Islet precursor cell (in vitro differentiated cells): Measurements from ENCODE around the gene PUSL1.

Experiments
- DNase-seq: peaks from one replicate; pipeline ENCODE4 v3.0.0-alpha.2; 2018

PUSL1 gene, protein sequence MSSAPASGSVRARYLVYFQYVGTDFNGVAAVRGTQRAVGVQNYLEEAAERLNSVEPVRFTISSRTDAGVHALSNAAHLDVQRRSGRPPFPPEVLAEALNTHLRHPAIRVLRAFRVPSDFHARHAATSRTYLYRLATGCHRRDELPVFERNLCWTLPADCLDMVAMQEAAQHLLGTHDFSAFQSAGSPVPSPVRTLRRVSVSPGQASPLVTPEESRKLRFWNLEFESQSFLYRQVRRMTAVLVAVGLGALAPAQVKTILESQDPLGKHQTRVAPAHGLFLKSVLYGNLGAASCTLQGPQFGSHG

DNA sequence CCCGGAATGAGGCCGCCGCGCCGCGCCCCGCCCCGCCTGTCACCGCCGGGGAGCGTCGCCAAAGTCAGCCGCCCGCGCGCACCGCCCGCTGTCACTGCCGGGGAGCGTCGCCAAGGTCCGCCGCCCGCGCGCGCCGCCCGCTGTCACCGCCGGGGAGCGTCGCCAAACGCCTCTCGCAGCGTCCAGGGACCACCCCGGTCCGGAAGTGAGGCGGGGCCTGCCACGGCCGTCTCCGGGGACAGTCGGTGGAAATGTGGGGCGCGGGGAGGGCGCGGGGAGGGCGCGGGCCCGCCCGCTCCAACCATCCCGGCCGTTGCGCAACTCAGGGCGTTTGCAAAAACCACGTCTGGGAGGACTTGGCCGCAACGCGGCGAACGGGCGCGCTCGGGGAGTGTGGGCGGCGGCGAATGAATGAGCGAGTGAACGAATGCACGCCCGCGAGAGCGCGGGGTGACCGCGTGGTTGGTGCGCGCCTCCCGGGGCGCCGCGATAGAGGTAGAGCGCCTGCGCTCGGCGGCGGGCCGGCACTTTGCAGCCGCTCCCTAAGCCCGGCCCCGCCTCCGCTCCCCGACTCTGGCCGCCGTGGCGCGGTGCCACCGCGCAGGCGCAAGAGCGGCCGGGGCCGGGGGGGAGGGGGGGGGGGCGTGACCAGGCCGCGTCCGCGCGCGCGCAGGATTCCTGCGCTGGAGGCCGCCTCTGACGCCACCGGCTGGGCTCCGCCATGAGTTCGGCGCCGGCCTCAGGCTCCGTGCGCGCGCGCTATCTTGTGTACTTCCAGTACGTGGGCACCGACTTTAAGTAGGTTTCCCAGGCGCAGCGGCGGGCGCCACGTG is at the start of gene PUSL1, which contains the start of gene ACAP3:
PUSL1 (plus strand) TSS at position 675 of the 833 bp plus-strand sequence; CDS start at position 722, 47 bp downstream.
ACAP3 (minus strand) TSS at position 8 of the 833 bp plus-strand sequence. CDS start 115 bp downstream, outside the sequence.
- peak; percentile 90 for DNase-seq

DNA sequence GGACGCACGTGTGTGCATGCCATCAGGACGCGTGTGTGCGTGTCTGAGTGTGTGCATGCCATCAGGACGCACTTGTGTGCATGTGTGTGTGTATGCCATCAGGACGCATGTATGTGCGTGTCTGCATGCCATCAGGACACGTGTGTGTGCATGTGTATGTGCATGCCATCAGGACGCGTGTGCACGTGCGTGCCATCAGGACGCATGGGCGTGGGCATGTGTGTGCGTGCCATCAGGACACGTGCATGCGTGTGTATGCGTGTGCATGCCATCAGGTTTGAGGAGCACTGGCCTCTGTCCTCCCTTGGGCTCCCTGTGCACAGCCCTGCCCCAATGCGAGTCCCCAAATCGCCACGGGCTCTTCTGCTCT is 49.3 kb upstream of the PUSL1 start:
- DNase-seq = no peak

- DNase-seq = no peak
Observed at GRCh38 chr1:1259540-1259939, 48.9 kb upstream of the PUSL1 start.

- no peak for DNase-seq
Observed at GRCh38 chr1:1259951-1260600, 48.3 kb upstream of the PUSL1 start.

DNA sequence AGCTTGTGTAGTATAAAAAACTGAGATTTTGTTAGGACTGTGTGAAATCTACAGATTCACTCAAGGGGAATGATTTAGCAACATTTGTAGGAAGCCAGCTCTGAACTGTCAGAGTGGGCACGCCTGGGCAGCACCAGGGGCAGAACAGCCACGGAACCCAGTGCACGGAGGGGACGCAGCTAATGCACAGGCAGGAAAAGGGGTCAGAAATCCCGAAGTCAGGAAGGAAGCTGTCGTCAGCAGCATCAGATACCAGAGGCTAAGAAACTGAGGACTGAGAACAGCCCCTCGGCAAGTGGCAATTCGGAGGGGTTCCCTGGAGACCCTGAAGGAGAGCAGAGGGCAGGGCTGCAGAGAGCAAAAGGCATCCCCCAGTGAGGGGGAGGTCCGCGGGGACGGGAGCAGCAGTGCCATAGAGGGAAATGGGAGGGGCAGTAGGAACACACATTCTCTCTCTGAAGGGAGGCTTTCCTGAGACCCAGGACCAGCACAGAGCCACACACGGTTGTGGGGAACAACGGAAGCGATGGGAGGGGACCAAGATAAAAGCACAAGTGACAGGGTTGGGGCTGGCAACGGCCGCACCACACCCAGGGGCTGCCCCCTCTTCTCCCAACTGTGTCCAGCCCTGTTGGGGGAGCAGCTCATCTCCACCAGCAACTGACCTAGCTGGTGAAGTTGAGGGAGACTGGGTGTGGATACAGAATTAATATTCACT is 47.4 kb upstream of the PUSL1 start:
- DNase-seq = no peak

DNA sequence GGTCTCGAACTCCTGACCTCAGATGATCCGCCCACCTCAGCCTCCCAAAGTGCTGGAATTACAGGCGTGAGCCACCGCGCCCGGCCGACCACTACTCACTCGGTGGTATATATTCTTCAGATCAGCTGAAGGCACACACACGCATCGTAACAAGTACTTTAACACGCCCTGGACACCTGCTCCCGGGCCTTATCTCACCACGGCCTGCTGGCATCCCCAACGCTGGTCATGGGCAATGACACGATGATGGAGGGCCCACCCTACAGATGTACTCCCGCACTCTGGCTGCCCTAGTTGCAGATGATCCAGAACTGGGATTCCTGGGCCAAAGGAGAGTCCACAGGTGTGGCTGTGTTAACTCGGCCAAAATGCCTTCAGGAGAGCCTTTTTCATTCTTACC is 46.3 kb upstream of the PUSL1 start:
- no peak for DNase-seq

DNA sequence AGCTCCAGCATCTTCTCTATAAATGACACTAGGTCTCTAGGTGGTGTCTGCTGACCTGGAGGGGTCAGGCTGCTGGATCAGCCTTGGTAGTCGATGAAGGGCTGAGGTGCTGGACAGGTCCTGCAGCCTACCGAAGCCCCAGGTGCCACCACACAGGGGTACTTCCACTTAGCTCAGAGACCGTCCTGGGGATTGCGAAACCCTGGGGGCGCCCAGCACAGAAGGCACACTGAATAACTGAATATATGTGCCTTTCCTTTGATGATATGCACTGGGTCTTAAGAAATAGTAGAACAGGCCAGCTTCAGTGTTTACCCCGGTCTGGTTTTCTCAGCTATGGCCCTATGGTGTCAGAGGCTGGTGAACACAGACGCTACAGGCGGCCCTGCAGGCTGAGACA is 45.6 kb upstream of the PUSL1 start:
- no peak for DNase-seq

DNA sequence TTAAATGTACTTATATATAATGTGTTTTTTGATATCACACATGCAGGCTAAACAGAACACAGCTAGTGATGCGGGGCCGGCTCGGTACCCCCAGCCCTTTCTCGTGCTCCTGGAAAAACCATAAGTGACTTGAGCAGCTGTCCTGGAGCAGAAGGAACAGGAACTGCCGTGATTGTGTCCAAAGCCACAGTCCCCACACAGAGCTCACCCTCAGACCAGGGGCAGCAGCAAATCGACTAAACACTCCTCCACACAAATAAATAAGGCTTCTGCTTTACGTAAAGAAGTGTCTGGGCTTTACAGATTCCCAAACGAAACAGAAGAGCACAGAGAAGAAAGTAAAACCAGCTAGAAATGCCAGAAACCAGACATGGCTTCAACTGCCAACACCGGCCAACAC is 44.4 kb upstream of the PUSL1 start:
- no peak for DNase-seq

DNA sequence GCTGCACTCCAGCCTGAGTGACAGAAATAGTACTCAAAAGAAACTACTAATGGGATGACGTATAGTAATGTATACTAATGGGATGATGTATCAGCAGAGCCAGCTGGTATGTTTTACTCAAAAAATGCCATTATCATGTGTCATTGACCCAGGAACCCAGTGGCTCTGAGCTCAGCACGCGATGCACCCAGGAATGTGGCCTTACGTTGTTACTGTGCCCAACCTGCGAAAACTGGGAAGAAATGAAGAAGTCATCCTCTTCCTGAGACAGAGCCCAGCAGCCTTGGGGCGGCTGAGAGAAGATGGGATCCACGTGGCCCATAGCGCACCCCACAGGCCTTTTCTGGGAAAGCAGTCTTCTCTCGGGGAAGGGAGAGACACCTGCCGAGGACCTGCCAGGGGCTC is 43.5 kb upstream of the PUSL1 start:
- no peak for DNase-seq

- DNase-seq = no peak
Observed at GRCh38 chr1:1267488-1268283, 40.7 kb upstream of the PUSL1 start.

- DNase-seq = no peak
Observed at GRCh38 chr1:1268284-1268682, 40.1 kb upstream of the PUSL1 start.

DNA sequence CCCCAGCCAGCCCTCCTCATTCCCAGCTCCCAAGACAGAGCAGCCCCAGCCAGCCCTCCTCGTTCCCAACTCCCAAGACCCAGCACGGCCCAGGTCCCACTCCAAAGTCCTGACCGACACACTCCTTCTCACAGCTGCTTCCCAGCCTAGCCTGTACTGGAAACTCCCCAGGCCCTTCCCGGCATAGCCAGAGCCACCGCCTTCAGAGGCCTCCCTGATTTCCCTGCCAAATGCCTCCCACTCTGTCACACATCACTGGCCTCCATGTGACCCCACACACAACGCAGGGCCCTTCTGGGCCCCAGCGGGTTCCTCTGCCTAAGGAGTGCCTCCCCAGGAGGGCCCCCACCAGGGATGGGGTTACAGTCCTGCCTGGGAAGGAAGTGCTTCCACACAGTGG is 37.6 kb upstream of the PUSL1 start:
- DNase-seq = no peak

- no peak for DNase-seq
Observed at GRCh38 chr1:1272341-1273208, 35.8 kb upstream of the PUSL1 start.

DNA sequence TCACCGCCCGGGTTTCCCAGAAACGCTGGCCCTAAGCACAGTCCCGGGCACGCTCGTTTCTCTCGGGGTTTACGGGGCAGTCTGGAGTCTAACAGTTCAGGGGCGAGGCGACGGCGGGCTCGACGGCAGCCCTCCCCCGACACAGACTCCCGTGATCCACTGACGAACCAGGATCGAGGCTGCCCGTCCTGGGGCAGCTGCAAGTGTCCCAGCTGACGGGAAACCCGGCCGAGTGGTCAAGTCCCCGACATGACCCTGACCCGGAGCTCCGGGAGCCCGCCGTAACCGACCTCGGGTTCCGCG is 35.2 kb upstream of the PUSL1 start:
- DNase-seq = no peak

- peak; percentile 94 for DNase-seq
Observed at GRCh38 chr1:1273512-1274298, 34.7 kb upstream of the PUSL1 start, which contains the start of gene UBE2J2. Gene UBE2J2 (minus strand): TSS chr1:1273854. CDS start chr1:1267992, 5,862 bp downstream.

DNA sequence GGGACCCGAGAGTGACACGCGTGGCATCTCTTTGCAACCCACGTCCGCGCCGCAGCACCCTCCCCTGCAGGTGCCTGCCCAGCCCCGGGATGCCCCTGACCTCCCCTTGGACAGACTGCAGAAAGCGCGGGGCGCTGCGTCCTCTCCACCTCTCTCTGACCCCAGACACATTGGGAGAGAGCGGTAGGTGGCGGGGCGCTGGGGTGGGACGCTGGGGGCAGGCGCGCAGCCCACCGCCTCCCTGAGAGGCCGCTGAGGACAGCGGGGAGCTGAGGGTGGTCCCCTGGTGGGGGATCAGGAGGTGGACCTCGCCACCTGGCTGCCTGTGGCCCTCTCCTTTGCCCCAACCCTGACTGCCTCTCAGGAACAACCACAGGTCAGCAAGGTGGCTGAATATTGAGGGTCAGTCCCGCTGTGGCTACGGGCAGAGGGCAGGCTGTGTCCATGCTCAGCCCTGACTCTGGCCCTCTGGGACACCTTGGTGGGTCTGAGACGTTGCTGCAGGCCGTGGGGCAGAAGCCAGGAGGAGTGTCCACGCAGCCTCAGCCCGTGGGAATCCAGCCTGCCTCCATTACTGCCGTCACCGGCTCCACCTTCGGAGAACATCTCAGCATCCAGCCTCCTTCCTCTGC is 34.0 kb upstream of the PUSL1 start:
- no peak for DNase-seq

DNA sequence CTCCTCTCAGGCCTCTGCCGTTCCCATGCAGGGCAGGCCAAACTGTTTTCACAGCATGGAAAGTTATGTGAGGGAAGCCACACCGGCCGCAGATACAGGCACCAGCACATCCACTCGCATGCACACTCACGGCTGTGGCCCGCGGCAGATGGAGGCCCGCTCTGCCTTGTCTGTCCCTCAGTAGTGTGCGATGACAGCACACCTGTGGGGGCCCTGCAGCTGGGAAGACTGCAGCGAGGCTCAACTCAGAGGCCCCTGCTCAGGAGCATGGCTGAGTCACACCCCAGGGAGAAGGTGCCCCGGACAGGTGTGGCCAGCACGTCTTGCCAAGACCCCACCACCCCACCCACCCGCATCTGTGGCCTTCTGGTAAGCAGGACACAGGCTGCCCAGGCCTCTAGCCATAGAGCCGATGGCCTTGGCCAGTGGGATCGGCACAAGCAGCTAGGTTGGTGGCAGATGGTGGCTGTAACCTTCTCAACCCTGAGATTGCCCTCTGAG is 33.4 kb upstream of the PUSL1 start:
- no peak for DNase-seq

GRCh38 chr1:1275836-1276235 is 32.6 kb upstream of the PUSL1 start:
- no peak for DNase-seq

GRCh38 chr1:1278620-1279019 is 29.8 kb upstream of the PUSL1 start:
- DNase-seq = no peak

- DNase-seq = no peak
Observed at GRCh38 chr1:1279028-1279427, 29.4 kb upstream of the PUSL1 start.
